ENCODE measurements around the gene MACROD1.
"Not testable (repeated sequence)": the region's sequence is repeated elsewhere in the genome, so short reads cannot be mapped to it uniquely, and the experiment has no call there.

MACROD1 gene

GRCh38 chr11:64185693-64186491 lies 20.0 kb upstream of the MACROD1 start, which contains the start of gene STIP1:
Gene STIP1, plus strand, starts transcription at chr11:64186171. Its CDS starts 91 bp downstream, at chr11:64186262.
- H3K4me3 ChIP-seq (ENCODE audit: low read depth, low read length) = peak within 1 kb of the TSS; percentile 94

- H3K4me3 ChIP-seq (ENCODE audit: low read depth, low read length) = peak overlapping the region; percentile 94
Measured at GRCh38 chr11:64185175-64185692, 19.3 kb upstream of the MACROD1 start.

- no peak overlapping the region for H3K4me3 ChIP-seq (ENCODE audit: low read depth, low read length)
Measured at GRCh38 chr11:64183890-64184289, 18.0 kb upstream of the MACROD1 start.

- H3K4me3 ChIP-seq (ENCODE audit: low read depth, low read length) = no peak overlapping the region
Measured at GRCh38 chr11:64181506-64182411, 15.8 kb upstream of the MACROD1 start.

- no peak overlapping the region for H3K4me3 ChIP-seq (ENCODE audit: low read depth, low read length)
Measured at GRCh38 chr11:64180891-64181290, 15.0 kb upstream of the MACROD1 start.

- no peak overlapping the region for H3K4me3 ChIP-seq (ENCODE audit: low read depth, low read length)
Measured at GRCh38 chr11:64178951-64179639, 13.2 kb upstream of the MACROD1 start.

- no peak overlapping the region for H3K4me3 ChIP-seq (ENCODE audit: low read depth, low read length)
Measured at GRCh38 chr11:64178203-64178602, 12.3 kb upstream of the MACROD1 start.

GRCh38 chr11:64176751-64177150 lies 10.8 kb upstream of the MACROD1 start:
- H3K4me3 ChIP-seq (ENCODE audit: low read depth, low read length) = no peak overlapping the region

- H3K4me3 ChIP-seq (ENCODE audit: low read depth, low read length) = no peak overlapping the region
Measured at GRCh38 chr11:64173616-64174355, 7.9 kb upstream of the MACROD1 start.

GRCh38 chr11:64170419-64170818 lies 4.5 kb upstream of the MACROD1 start:
- H3K4me3 ChIP-seq (ENCODE audit: low read depth, low read length) = no peak overlapping the region

GRCh38 chr11:64165481-64165841 lies 452 bp downstream of the MACROD1 start:
- peak overlapping the region; percentile 56 for H3K4me3 ChIP-seq (ENCODE audit: low read depth, low read length)

GRCh38 chr11:64164392-64165312 lies 1.3 kb downstream of the MACROD1 start:
- no peak overlapping the region for H3K4me3 ChIP-seq (ENCODE audit: low read depth, low read length)

GRCh38 chr11:64163951-64164350 lies 2.0 kb downstream of the MACROD1 start:
- no peak overlapping the region for H3K4me3 ChIP-seq (ENCODE audit: low read depth, low read length)

GRCh38 chr11:64162769-64163168 lies 3.1 kb downstream of the MACROD1 start:
- H3K4me3 ChIP-seq (ENCODE audit: low read depth, low read length) = not testable (repeated sequence)

- no peak overlapping the region for H3K4me3 ChIP-seq (ENCODE audit: low read depth, low read length)
Measured at GRCh38 chr11:64161037-64161436, 4.9 kb downstream of the MACROD1 start.

GRCh38 chr11:64157631-64158394 lies 8.1 kb downstream of the MACROD1 start:
- H3K4me3 ChIP-seq (ENCODE audit: low read depth, low read length) = no peak overlapping the region

- H3K4me3 ChIP-seq (ENCODE audit: low read depth, low read length) = no peak overlapping the region
Measured at GRCh38 chr11:64156235-64157011, 9.5 kb downstream of the MACROD1 start.

GRCh38 chr11:64153812-64154211 lies 12.1 kb downstream of the MACROD1 start:
- H3K4me3 ChIP-seq (ENCODE audit: low read depth, low read length) = no peak overlapping the region

Measured in iPS-11a (cell line).